CD4-positive, alpha-beta T cell treated with Interleukin-15 for 4 hours (primary cell): ENCODE results near the gene PIF1.
"Not testable (repeated sequence)": the region's sequence is repeated elsewhere in the genome, so short reads cannot be mapped to it uniquely, and the experiment has no call there.

Experiments used
- DNase-seq: peaks from one replicate; pipeline ENCODE4 v3.0.0-alpha.2; 2020; ENCODE audit warnings: low spot score

The PIF1 gene

DNA sequence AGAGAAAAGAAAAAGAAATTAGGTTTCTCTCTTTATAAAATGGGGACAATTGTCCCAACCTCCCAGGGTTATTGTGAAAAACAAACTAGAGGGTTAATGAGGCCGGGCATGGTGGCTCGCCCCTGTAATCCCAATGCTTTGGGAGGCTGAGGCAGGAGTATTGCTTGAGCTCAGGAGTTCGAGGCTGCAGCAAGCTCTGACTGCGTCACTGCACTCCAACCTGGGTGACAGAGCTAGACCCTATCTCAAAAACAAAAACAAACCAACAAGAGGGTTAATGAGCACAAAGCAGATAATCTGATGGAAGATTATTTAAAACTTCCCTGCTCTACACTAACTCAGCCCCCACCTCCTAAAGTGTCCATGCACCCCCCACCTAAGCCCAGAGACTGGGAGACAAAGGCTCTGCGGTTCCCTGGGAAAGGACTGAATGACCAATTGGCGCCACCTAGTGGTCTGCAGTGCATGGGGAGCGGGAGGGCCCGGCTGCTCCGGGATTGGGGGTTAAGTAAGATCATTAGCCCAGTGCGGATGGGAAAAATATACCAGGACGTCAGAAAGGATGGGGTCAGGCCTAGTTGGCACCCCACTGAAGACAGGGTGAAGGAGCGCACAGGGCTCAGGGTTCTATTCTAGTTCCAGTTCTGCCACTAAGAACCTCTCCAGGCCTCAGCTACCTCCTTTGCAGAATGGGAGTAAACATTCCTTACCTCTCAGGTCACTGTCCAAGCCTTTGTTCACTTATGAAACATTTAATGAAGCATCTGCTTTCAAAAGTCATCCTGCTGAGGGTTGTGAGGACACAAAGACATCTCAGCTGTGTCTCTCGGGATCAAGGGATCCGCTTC is 15.6 kb downstream of the PIF1 start:
- peak; percentile 67 for DNase-seq

DNA sequence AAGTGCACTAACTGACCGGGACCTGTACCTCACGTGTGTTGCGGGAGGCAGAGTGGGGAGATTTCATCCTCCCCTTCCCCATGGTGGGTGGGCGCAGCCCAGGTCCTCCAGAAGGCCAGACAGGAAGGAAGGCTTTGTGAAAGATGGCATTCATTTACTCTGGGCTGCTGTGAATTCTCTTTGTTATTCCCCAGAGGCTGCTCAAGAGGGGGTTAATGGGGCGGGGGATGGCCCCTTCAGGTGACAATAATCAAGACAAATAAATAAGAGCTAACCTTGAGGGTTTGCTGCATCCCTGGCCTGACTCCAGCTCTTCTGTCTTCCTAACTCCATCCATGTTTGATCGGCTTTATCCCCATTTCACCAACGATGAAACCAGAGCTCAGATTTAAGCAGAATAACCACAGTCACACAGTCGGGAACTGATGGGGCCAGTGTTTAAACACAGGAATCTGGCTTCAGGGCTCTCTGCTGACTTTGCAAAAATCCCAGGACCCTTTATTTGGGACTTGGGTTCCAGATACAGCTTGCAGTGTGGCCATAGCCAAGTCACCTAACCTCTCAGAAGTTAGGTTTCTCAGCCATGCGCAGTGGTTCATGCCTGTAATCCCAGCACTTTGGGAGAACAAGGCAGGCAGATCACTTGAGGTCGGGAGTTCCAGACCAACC is 16.5 kb downstream of the PIF1 start:
- DNase-seq: no peak

DNA sequence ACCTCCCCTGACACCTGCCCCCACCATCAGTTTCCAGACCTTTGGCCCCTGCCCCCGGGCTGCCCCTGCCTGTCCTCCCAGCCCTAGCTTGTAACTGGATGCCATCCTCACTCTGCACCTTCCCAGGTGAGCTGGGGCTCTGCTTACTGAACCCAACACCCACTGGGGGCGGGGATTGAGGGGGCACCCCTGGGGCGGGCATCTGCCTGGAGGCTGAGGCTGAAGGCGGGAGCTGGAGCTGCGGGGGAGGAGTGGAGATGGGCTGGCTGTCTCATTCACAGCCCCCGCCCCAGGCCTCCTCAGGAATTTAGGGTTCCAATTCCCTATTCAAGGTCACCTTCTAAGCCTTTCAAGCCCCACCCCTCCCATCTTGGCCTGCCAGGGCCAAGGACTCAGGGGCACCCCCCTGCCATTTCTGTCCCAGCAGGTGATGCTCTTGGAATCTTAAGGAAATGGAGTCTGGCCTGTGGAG is 17.7 kb downstream of the PIF1 start:
- DNase-seq: no peak

GRCh38 chr15:64807051-64807749 is 18.2 kb downstream of the PIF1 start:
- DNase-seq: no peak

GRCh38 chr15:64806509-64806908 is 18.9 kb downstream of the PIF1 start:
- DNase-seq: no peak

- DNase-seq: no peak
Observed at GRCh38 chr15:64804619-64805018, 20.8 kb downstream of the PIF1 start.

GRCh38 chr15:64803526-64803925 is 21.9 kb downstream of the PIF1 start:
- no peak for DNase-seq

GRCh38 chr15:64800476-64800875 is 25.0 kb downstream of the PIF1 start:
- no peak for DNase-seq

- not testable (repeated sequence) for DNase-seq
Observed at GRCh38 chr15:64798905-64799304, 26.5 kb downstream of the PIF1 start.

DNA sequence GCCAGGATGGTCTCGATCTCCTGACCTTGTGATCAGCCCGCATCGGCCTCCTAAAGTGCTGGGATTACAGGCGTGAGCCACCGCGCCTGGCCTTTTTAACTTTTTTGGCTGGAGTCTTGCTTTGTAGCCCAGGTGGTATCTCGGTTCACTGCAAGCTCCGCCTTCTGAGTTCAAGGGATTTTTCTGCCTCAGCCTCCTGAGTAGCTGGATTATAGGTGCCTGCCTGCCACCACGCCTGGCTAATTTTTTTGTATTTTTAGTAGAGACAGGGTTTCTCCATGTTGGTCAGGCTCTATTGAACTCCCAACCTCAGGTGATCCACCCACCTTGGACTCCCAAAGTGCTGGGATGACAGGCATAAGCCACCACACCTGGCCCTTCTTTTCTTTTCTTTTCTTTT is 29.5 kb downstream of the PIF1 start:
- DNase-seq: not testable (repeated sequence)

- not testable (repeated sequence) for DNase-seq
Observed at GRCh38 chr15:64795299-64795698, 30.1 kb downstream of the PIF1 start.

DNA sequence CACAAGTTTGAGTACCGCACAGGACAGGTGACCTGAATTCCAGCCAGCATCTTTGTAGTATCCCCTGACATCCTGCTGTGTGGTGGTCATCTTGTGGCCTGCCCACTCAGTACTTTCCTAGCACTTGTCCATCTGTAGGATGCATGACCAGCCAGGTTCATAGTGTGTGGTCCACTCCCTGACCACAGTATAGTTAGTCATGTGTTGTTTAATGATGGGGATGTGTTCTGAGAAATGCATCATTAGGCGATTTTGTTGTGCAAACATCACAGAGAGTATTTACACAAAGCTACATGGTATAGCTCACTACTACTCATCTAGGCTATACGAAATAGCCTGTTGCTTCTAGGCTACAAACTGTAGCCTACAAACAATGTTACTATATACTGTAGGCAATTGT is 33.2 kb downstream of the PIF1 start:
- no peak for DNase-seq

- DNase-seq: no peak
Observed at GRCh38 chr15:64791401-64791800, 34.0 kb downstream of the PIF1 start.

DNA sequence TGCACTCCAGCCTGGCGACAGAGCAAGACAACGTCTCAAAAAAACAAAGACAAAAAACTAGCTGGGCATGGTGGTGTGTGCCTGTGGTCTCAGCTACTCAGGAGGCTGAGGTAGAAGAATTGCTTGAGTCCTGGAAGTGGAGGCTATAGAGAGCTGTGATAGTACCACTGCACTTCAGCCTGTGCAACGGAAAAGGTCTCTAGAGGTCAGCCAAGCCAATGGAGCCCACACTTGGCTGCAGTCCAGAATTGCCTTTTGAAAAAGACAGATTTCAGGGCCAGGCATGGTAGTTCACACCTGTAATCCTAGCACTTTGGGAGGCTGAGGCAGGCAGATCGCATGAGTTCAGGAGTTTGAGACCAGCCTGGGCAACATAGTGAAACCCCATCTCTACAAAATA is 41.7 kb downstream of the PIF1 start:
- no peak for DNase-seq

DNA sequence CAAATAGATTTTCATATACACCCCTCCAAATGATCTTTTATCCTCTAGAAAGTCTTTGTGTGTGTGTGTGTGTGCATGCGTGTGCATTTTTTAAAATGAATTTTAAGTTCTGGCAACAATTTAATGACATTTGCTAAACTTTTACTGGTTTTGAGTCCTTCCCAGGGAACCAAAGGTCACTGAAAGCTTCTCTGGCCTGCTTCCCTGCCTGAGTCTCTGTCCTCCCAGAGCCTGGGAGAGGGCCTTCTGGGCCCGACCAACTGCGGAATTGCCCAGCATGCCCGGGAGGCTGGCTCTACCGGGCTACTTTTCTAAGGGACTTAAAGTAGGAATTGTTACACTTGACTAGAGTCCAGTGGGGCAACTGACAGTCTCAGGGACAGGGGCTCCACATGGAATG is 42.7 kb downstream of the PIF1 start:
- no peak for DNase-seq

- DNase-seq: no peak
Observed at GRCh38 chr15:64781299-64781698, 44.1 kb downstream of the PIF1 start.

GRCh38 chr15:64780600-64781156 is 44.8 kb downstream of the PIF1 start:
- DNase-seq: no peak

DNA sequence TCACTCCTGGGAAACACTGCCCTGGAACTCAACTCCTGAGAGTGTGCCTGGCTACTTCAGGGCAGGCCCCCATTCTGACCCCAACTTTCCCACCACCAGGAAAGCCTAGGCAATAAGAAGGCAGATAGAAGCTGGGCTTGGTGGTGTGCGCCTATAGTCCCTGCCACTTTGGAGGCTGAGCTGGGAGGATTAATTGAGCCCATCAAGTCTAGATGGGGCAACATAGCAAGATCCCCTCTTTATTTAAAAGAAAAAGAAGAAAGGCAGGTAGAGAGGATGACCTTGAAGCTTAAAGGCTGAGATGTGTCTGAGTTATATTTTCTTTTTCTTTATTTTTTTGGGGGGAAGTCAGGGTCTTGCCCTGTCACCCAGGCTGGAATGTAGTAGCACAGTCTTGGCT is 45.8 kb downstream of the PIF1 start:
- DNase-seq: no peak

DNA sequence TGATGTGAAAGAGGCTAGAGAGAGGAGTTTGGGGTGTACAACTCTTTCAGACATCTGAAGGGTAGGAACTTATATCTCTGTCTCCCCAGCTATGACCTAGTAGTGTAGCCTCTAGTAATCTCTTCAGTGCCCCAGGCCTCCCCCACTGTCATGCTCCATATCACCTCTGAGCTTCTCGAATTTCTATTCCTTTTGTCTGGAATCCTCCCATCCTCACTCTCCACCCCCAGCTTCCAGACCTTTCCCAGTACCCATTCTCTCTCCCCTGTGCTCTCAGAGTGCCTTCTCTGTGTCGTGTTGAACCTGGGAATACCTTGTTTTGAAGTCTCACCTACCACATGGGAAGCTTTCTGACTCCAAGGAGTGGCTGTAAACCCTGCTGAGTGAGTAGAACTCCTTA is 46.4 kb downstream of the PIF1 start:
- DNase-seq: no peak

DNA sequence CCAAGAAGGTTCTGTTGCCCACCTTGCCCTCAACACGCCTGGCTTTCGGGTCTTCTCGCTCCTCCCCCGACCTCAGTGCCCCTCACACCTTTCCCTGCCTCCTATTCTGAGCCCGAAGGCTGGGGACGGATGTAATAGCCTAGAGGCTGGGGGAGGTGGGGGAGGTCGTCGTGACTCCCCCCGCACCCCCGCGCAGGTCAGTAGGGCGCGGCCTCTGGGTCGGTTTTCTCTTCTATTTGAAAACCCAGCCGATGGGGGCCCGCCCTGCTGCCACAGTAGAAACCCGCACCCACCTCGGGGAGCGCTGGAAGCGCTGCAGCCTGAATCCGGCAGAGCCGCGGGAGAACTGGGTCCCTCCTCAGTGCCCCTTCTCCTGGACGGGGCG is 49.1 kb downstream of the PIF1 start:
- DNase-seq: no peak

GRCh38 chr15:64775551-64776401 is 49.7 kb downstream of the PIF1 start, which contains the start of gene RBPMS2:
TSS of gene RBPMS2 (minus strand) at chr15:64775589. CDS start at chr15:64775319, 270 bp downstream.
- no peak for DNase-seq
